CD4-positive, alpha-beta T cell treated with Interleukin-1 beta for 1 hour (primary cell): ENCODE data around the gene PYCR2.
A peak's percentile ranks its signal among the peaks of the same experiment; 100 is the strongest.

ENCODE experiments used
- DNase-seq, 2 donors: peaks; one replicate each; pipeline ENCODE4 v3.0.0-alpha.2; 2020 to 2022

Gene PYCR2

DNA sequence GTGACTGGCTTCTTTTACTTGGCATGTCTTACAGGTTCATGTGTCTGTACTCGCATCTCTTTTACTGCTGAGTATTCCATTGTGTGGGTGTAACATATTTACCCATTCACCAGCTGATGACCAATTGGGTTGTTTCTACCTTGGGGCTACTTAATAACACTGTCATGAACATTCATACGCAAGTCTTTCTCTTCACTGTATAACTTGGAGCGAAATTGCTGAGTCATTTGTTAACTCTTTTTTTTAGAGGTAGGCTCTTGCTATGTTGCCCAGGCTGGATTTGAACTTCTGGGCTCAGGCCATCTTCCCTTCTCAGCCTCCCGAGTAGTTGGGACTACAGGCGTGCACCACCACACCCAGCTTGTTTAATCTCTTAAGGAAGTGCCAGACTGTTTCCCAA is 6.5 kb downstream of the PYCR2 start:
- no peak for DNase-seq

DNA sequence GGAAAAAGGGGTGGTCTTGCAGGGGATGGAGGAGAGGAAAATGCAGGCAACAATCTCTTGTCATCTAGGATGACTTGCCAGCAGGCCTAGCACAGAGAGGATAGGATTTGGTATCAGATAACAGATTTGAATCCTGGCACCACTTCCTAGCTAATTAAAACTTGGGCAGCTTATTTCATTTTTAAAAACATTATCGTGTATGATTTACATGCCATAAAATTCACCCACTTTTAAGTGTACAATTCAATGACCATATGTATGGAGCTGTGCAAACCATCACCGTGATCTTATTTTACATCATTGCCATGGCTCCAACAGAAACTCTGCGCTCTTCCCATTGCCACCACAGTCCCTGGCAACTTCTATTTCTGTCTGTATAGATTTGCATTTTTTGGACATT is 6.9 kb downstream of the PYCR2 start:
- DNase-seq: no peak

DNA sequence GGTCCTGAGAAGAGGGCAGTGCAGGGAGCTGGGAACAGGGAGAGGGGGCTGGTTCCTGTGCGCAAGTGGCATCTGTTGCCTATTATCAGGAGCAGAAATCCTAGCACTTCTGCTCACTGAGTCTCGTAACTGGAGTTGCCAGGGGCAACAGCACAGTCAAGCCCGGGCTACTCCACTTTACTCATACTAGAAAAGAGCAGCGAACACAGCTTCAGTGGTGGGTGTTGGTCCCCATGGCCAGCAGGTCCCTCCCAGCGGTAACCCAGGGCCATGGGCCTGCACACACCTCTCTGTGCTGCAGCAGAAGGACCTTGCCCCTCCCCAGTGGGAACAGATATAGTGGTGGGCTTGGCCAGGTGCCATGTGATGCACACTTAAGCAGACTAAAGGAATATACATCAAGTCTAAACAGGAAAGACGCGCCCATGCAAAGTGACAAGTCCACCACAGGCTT is 8.5 kb downstream of the PYCR2 start:
- DNase-seq: no peak

DNA sequence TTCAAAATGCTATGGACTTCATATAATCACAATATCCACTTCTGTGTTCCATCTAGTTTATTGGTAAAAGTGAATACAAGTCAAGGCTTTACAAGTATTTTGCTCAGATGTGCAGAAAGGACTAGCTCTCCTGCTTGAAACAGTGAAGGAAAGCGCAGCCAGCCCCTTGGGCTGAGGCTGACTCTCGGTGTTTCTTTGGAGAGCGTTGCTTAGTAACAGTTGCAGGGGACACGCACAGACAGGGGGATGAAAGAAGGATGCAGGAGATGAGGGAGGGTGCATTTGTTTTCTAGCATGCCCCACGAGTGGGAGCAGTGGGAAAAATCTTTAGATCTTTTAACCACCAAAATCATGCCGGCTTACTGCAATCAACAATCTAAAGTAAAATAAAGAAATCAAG is 9.1 kb downstream of the PYCR2 start:
- no peak for DNase-seq

DNA sequence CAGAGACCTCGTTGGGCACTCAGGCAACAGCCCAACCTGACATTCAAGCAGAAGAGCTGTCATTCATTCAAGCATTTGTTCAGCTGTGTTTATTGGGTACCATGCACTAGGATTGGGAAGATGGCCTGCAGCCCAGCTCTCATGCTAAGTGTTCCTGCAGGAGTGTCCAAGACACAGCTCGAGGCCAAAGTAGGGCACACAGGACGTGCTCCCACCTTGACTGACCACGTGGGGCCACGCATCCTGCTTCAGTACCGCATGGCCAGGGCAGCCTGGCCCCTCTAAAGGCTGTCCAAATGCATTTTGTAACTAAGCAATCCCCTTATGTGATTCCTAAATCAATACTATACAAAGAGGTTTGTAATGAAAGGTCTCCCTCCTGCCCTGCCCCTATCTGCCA is 9.7 kb downstream of the PYCR2 start:
- no peak for DNase-seq

DNA sequence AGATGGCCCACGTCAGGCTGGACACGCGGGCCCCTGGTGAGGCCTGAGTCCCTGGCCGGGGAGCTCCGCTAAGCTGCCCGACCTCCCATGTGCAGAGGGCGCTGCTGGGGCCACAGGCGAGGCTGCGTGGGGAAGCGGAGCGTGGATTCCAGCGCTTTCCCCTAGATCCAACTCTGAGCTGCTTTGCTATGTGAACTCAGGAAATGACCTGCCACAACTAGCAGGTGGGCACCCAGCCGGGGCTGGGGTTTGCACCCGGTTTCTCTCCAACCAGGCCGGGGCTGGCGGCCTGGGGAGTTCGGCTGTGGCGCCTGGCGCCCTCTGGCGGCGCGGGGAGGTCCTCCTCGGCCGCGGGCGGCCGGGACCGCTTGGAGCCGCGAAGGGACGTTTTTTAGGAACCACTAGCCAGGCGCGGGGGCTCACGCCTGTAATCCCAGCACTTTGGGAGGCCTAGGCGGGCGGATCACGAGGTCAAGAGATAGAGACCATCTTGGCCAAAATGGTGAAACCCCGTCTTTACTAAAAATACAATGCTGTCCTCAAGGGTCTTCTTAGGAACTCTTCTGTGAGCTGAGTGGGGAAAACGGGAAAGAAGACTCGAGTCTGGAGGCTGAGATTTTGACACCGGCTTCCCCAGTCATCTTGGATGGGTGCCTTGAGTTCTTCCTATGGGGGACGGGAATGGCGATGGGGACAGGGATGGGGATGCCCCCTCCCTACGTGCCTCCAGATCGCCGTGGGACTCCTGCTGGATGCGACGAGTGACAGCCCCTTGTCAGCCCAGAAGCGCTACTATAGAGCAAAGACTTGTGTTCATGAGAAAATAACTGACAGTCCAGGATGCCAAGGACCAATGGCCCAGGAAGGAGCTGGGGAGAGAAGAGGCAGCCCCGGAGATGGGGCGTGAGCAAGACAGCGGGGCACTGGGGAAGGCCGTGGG is 12.6 kb downstream of the PYCR2 start:
- peak; percentile 72 to 73 for DNase-seq

DNA sequence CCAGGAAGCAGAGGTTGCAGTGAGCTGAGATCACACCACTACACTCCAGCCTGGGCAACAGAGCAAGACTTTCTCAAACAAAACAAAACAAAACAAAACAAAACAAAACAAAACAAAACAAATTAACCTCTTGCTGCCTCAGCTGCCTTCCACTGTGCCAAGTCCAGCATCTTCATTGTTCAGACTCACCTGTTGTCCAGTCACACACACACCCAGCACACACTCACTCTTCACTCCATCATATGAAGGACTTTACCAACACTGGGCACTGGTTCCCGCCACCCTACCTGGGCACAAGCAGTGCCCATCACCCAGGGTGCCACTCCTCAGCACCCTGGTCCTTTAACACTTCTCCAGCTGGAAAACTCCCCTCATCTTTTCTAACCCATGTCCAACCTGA is 14.6 kb downstream of the PYCR2 start:
- DNase-seq: no peak

DNA sequence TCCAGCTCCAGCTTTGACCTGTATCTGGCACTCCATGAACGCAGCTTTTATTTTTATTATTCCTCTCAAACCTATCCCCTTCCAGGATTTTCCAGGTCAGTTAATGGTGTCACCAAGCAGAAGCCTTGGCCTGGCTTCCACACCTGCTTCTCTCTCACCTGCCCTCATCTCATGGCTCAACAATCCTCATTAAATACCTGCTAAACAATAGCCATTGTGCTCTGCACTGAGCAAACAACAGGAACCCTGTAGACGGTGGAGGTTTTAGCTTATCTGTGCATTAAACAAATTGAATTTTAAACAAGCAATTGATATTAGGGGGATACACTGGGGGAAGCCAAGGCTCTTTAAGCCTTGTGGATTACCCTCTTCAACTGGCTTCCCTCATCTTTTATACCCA is 15.3 kb downstream of the PYCR2 start:
- no peak for DNase-seq

DNA sequence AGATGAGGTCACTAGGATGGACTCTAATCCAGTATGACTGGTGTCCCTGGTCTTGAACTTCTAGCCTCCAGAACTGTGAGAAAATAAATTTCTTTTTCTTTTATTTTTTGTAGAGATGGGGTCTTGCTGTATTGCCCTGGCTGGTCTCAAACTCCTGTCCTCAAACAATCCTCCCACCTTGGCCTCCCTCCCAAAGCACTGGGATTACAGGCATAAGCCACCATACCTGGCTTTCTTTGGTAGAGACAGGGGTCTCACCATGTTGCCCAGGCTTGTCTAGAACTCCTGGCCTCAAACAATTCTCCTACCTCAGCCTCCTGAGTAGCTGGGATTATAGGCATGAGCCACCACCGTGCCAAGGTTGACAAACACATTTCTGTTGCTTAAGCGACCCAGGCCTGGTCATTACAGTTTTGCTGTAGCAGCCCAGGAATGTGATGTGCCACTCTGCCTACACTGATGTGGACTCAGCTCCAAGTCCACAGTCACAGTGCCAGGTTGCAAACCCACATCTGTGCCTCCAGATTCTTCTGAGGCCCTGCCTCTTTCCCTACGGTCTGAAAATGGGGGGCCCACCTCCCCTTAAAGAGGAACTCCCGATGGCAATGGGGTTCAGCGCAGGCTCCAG is 15.9 kb downstream of the PYCR2 start:
- DNase-seq: no peak

DNA sequence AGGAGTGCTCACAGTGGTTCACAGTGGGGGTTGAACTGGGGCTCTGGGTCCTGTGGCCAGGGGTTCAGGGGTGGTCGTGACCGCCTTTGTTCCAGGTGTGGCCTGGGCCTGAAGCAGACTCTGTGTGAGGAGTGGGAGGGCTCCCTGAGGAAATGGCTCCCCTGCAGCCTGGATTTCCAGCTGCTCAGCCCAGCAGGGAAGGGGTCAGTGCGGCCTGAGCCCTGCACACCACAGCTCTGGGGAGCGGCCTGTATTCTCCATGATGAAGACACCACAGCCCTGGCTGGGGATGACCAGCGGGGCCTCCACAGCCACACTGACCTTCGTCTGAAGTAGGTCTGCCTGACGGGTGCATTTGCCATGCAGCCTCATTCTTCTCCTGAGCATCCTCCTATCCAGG is 16.7 kb downstream of the PYCR2 start:
- DNase-seq: no peak

DNA sequence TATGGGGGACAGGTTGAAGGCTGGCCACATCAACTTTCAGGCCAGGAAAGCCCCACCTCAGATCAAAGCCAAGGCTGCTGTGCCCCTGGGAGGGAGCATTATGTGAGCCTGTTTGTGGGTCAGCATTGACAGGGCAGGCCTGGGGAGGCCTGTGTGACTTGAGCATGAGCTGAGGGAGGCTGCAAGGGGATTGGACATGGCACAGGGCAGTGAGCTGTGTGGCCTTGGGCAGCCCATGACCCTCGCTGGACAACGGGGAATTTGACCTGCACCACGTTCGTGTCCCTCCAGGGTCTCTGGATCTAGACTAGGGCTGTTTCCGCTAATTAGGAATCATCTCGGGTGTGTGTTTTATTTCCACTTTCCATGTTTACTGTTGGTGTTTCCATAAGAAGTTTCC is 17.6 kb downstream of the PYCR2 start:
- DNase-seq: no peak

DNA sequence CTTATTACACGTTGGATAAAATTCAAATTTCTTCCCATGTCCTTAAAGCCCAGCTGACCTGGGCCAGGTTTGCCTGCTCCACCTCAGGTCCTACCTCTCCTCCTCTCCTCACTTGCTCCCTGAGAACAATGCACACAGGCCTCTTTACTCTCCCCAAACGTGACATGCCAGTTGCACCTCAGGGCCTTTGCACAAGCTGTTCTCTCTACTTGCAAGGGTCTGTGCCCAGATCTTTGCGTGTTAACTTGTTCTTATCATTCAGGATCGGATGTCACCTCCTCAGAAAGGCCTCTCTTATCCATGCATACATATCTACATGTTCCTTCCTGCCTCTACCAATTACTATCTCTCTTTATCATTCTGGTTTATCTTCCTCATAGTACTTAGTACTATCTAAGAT is 20.4 kb downstream of the PYCR2 start:
- no peak for DNase-seq

DNA sequence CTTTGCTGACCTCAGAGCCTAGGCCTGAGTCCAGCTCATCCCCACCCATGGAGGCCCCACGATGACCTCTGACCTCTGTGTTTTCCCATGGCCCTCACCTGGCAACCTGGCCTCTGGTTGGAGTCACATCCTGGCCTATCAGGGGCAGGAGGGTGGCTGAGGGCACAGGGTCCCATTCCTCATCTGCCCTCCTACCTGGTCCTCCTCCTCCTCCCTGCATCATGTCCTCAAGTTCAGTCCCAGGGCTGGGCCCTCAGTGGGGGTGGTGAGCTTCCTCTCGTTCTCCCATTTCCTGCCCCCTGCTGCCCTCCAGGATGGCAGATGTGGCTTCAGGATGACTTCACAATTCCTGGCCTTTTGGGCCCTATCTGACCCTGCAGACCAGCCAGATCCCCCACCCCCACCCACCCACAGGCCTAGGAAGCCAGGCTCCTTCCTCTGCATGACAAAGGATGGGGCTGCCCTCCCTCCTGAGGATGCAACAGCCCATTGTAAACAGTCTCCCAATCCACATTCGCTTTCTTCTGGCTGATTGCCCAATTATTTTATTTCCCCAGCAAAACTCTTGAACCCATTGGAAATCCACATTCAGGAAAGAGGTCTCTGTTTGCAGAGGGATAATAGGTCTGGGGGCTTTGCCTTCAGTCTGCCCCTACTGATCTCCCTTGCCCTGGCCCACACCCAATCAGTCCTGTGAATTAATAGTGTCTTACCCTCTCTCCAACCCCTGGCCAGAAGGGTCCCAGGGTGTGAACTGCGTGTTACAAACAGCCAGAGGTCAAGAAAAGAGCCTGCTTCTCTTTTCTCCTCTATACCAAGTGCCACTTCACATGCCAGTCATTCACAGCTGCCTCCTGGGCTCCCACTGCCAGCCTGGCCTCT is 24.8 kb downstream of the PYCR2 start:
- DNase-seq: no peak

DNA sequence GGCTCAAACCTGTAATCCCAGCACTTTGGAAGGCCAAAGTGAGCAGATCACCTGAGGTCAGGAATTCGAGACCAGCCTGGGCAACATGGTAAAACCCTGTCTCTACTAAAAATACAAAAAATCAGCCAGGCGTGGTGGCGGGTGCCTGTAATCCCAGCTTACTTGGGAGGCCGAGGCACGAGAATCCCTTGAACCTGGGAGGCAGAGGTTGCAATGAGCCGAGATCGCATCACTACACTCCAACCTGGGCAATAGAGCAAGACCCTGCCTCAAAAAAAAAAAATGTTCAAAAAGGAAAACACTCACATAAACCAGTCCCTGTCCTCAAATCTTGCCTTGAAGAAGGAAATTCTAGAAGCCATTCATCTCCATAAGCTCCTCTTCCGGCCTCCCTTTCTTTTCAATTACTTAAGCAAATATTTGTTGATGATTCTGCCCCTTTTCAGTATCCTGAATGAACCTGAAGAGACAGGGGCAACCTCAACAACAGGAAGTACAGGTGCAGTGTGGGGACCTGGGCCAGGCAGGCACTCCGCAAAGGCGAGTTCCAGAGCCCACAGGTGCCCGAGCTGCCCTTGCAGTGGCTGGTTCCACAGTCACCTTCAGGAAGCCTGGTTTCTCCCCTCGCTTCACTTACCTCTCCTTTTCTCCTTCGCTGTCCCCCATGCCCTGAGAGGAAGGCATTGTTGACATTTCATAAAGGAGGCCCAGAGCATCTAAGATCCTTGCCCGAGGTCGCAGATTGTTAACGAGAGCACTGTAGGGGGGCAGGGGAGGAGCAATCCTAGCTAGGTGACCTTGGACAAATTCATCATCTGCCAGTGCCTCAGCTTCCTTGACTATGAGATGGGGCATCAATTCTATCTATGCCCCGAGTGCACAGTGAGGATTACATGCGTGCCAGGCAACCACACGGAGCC is 26.2 kb downstream of the PYCR2 start:
- peak; percentile 51 to 54 for DNase-seq

DNA sequence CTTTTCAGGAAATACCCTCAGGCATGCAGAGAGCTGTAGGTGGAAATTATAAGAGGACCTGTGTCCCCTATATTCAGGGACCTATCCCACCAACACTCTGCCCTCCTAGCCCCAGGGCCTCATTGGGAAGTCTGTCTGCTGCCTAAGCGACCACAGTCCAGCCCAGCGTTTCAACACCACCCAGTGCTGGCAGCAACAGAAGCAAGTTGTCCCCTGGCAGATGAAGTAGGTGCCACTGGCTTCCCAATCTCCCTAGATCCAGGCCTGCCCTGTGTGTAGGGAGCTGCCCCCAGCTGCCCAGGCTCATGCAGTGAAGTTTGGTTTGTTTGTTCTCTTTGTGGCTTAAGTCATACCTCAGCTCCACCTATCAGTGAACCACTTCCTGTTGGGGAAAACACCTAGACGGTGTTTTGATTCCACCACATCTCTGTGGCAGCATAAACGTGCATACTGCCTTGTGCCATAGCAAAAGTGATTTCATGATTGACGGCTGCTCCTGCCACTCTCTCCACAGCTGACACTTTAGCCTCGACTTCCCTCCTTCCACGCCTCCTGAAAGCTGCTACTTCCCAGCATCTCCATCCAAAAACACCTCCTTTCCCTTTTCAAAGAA is 27.0 kb downstream of the PYCR2 start:
- peak; percentile 84 to 88 for DNase-seq

DNA sequence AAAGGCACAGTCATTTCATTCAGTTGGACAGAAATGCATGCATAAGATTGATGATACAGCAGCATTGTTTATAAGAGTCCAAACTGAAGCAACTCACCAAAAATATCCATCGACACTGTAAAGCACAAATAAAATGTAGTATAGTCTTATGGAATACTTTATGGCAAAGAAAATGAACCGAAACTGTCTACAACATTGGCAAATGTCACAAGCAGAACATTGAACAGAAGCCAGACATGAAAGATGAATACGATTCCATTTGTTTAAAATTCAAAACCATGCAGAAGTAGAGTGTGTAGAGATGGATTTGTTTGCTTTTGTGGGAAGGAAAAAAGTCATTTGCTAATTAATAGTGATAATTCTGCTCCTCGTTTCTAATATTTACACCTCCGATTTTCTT is 27.6 kb downstream of the PYCR2 start:
- DNase-seq: no peak

DNA sequence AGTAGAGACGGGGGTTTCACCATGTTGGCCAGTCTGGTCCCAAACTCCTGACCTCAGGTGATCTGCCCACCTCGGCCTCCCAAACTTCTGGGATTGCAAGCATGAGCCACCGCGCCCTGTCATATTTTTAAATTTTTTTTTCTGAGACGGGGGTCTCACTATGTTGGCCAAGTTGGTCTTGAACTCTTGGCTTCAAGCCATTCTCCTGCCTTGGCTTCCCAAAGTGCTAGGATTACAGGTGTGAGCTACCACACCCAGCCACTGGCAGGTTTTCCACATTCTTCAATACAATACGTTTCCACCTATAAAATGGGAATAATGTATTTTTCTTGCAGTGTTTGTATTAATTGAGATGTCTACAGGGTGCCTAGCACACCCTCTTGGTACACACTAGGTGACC is 31.7 kb downstream of the PYCR2 start:
- no peak for DNase-seq

DNA sequence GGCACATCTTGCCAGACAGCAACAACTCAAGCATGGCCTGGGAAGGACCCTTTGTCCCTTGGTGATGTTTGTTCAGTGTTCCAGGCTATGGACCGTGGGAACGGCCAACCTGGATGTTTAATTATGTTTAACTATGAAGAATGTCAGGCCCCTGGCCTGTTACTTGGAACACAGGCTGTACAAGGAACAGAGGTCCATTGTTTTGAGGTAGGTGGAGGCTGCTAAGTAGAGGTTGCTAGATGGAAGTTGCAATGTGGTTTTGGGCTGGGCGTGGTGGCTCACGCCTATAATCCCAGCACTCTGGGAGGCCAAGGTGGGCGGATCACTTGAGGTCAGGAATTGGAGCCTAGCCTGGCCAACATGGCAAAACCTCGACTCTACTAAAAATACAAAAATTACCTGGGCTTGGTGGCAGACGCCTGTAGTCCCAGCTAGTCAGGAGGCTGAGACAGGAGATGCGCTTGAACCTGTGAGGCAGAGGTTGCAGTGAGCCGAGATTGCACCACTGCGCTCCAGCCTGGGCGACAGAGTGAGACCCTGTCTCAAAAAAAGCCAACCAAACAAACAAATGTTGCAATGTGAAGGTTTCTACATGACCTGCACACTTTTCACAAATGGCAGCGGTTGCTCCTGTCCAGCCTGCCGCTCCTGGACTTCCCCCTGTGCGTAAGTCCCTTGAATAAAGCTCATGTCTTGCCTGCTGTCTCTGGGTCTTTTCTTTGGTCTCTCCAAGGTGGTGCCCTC is 32.6 kb downstream of the PYCR2 start:
- DNase-seq: no peak

DNA sequence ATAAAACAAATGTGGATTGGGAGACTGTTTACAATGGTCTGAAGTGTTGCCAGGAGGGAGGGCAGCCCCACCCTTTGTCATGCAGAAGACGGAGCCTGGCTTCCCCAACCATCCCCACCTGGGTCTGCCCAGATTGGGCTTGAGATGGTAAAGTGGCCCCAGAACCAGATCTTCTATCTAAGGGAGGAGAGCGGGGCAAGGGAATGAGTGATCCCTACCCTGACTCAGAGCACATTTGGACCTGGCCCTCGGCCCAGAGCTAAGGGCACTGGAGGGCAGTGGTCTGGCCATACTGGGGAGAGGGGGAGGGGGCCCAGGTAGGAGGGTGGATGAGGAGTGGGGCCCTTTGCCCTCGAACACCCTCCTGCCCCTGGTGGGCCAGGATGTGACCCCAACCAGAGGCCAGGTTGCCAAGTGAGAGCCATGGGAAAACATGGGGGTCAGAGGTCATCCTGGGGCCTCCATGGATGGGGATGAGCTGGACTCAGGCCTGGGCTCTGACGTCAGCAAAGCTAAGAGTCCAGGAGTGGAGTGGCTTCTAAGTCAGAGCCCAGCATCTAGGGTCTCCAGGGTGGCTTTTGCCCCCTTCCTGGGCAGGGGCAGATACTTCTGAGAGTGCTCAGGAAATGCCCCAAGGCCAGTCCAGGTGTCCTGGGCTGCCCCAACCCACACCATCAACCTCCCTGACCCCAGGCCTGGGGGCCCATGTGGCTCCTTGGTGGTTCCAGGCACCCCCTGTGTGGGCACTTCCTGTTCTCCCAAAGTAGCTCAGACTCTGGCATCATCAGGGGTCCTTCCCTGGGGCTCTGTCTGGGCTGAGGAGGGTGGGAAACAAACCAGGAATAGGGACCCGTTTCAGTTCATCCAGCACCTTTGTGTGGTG is 33.5 kb downstream of the PYCR2 start:
- DNase-seq: no peak

DNA sequence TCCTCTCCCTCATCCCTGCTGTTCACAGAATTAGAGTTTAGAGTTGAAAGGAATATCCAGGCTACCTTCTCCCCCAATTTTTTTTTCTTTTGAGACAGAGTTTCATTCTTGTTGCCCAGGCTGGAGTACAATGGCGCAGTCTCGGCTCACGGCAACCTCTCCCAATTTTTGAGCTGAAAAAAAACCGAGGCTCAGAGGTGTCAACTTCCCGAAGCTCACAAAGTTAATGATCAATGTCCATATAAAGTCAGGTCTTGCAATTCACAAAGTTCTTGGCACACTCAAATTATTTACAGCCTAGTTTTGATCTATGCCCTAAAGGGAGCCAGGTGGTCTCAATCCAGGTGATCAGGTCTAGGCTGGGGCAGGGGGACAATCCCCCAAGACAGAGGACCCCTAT is 34.3 kb downstream of the PYCR2 start:
- no peak for DNase-seq
